Measurements from ENCODE around the gene MINDY4.

DNA sequence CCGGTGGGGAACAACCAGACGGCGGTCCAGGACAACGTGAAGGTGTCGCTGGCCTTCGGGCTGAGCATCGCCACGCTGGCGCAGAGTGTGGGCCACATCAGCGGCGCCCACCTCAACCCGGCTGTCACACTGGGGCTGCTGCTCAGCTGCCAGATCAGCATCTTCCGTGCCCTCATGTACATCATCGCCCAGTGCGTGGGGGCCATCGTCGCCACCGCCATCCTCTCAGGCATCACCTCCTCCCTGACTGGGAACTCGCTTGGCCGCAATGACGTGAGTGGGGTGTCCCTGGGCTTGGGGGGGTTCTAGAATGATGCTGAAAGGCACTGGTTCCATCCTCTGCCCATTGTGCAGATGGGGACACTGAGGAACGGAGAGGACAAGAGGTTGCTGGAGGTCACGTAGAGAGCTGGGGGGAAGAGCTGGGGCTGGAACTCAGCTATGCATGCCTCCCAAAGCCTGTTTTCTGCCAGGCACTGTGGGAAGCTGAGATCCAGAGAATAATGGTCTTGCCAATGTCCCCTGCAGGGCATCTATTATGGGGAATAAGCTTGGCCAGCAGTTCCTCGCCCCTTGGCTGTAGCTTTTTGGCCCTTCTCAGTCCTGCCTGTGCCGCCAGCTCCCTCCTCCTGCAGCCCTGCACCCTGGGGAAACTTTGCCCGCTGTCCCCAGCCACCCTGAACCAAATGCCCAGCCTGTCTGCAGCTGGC, 141.0 kb downstream of the MINDY4 start:
- no peak for TF ChIP-seq TCF12 (IDR thresholded peaks at IDR 0.05; ENCODE audit: low read depth)
- TF ChIP-seq CEBPB (IDR thresholded peaks at IDR 0.05) = no peak
- TF ChIP-seq, protein P1, sequence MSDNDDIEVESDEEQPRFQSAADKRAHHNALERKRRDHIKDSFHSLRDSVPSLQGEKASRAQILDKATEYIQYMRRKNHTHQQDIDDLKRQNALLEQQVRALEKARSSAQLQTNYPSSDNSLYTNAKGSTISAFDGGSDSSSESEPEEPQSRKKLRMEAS (IDR thresholded peaks at IDR 0.05) = no peak
- no peak for TF ChIP-seq CREB1 (IDR thresholded peaks at IDR 0.05; ENCODE audit: low read depth)
- TF ChIP-seq YY1 (IDR thresholded peaks at IDR 0.05; ENCODE audit: low read depth) = no peak
- no peak for TF ChIP-seq FOXM1 (IDR thresholded peaks at IDR 0.05; ENCODE audit: borderline replicate concordance, low read depth)
- TF ChIP-seq TEAD4 (IDR thresholded peaks at IDR 0.05) = no peak
- no peak for TF ChIP-seq EP300 (IDR thresholded peaks at IDR 0.05; ENCODE audit: borderline replicate concordance)
- TF ChIP-seq, protein P2, sequence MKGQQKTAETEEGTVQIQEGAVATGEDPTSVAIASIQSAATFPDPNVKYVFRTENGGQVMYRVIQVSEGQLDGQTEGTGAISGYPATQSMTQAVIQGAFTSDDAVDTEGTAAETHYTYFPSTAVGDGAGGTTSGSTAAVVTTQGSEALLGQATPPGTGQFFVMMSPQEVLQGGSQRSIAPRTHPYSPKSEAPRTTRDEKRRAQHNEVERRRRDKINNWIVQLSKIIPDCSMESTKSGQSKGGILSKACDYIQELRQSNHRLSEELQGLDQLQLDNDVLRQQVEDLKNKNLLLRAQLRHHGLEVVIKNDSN (IDR thresholded peaks at IDR 0.05) = no peak
- no peak for TF ChIP-seq ZBTB7A (IDR thresholded peaks at IDR 0.05; ENCODE audit: low read depth)
- no peak for TF ChIP-seq REST (IDR thresholded peaks at IDR 0.05; ENCODE audit: low read depth)
- no peak for TF ChIP-seq RAD21 (IDR thresholded peaks at IDR 0.05; ENCODE audit: low read depth)
- TF ChIP-seq EGR1 (IDR thresholded peaks at IDR 0.05) = no peak
